Neural crest cell (in vitro differentiated cells): Measurements from ENCODE around the gene ABTB2. TPM values are rescaled to one million over a fixed set of nuclear protein-coding genes. Genes with fewer than 3 reads are reported as not detected.
A peak's percentile ranks its signal among the peaks of the same experiment; 100 is the strongest.

ENCODE experiments used
- DNase-seq: peaks from one replicate; pipeline ENCODE4 v3.0.0; 2021; ENCODE audit warnings: low read depth, mixed read lengths, low spot score
- H3K27ac Mint-ChIP-seq: one replicate; pipeline ENCODE4 v1.8.0; 2021; ENCODE audit warnings: mild to moderate bottlenecking, mixed read lengths; ENCODE audit not compliant: unreplicated experiment
- H3K27me3 Mint-ChIP-seq: 2 replicates; pipeline ENCODE4 v1.8.0; 2021; ENCODE audit warnings: low read depth, mild to moderate bottlenecking, mixed read lengths
- H3K36me3 Mint-ChIP-seq: 2 replicates; pipeline ENCODE4 v1.8.0; 2021; ENCODE audit warnings: low read depth, mild to moderate bottlenecking, mixed read lengths
- H3K4me1 Mint-ChIP-seq: 2 replicates; pipeline ENCODE4 v1.8.0; 2021; ENCODE audit warnings: mixed read lengths
- H3K4me3 Mint-ChIP-seq: one replicate; pipeline ENCODE4 v1.8.0; 2021; ENCODE audit warnings: mild to moderate bottlenecking, mixed read lengths
- H3K9me3 Mint-ChIP-seq: 2 replicates; pipeline ENCODE4 v1.8.0; 2021; ENCODE audit warnings: mixed read lengths
- total RNA-seq: library from RNA; stranded (reverse); gene quantifications from 2 replicates; pipeline ENCODE4 v1.2.1, GENCODE V29; 2021
- TF ChIP-seq, protein P1 (sequence below): fragments of 200-600 bp; sonication (generic); conservative IDR thresholded peaks from 2 replicates; pipeline ENCODE4 v1.5.0; 2021; ENCODE audit warnings: antibody characterized with exemption, mild to moderate bottlenecking

The ABTB2 gene
- total RNA-seq, 1 donor from 2014 or later: 3.0 TPM

- no peaks in the 10 kb centered on the region for H3K4me1 Mint-ChIP-seq
- DNase-seq: no peak
- peaks cover 9% of the 10 kb centered on the region for H3K9me3 Mint-ChIP-seq
- H3K27me3 Mint-ChIP-seq: peaks cover 14% of the 10 kb centered on the region
- no peaks in the 10 kb centered on the region for H3K36me3 Mint-ChIP-seq
- H3K4me3 Mint-ChIP-seq: no peak overlapping the region
- TF ChIP-seq, protein P1, sequence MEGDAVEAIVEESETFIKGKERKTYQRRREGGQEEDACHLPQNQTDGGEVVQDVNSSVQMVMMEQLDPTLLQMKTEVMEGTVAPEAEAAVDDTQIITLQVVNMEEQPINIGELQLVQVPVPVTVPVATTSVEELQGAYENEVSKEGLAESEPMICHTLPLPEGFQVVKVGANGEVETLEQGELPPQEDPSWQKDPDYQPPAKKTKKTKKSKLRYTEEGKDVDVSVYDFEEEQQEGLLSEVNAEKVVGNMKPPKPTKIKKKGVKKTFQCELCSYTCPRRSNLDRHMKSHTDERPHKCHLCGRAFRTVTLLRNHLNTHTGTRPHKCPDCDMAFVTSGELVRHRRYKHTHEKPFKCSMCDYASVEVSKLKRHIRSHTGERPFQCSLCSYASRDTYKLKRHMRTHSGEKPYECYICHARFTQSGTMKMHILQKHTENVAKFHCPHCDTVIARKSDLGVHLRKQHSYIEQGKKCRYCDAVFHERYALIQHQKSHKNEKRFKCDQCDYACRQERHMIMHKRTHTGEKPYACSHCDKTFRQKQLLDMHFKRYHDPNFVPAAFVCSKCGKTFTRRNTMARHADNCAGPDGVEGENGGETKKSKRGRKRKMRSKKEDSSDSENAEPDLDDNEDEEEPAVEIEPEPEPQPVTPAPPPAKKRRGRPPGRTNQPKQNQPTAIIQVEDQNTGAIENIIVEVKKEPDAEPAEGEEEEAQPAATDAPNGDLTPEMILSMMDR: no peak
- H3K27ac Mint-ChIP-seq: no peak overlapping the region
These were observed 45.6 kb upstream of the ABTB2 start for GRCh38 chr11:34403431-34403830.

GRCh38 chr11:34397811-34398210 lies 40.0 kb upstream of the ABTB2 start:
- DNase-seq: no peak
- H3K27me3 Mint-ChIP-seq: peaks cover 3% of the 10 kb centered on the region
- TF ChIP-seq, protein P1: no peak
- peaks cover 14% of the 10 kb centered on the region for H3K9me3 Mint-ChIP-seq
- H3K4me3 Mint-ChIP-seq: no peak overlapping the region
- H3K4me1 Mint-ChIP-seq: peaks cover 7% of the 10 kb centered on the region
- no peak overlapping the region for H3K27ac Mint-ChIP-seq
- H3K36me3 Mint-ChIP-seq: no peaks in the 10 kb centered on the region

GRCh38 chr11:34397120-34397519 lies 39.3 kb upstream of the ABTB2 start:
- Mint-ChIP-seq H3K27me3 (peaks cover 6% of the 10 kb centered on the region), H3K36me3 (no peaks in the 10 kb centered on the region), H3K4me3 (no peak overlapping the region), H3K4me1 (peaks cover 7% of the 10 kb centered on the region), H3K9me3 (peaks cover 14% of the 10 kb centered on the region), H3K27ac (no peak overlapping the region)
- no peak for DNase-seq
- TF ChIP-seq, protein P1: no peak

DNA sequence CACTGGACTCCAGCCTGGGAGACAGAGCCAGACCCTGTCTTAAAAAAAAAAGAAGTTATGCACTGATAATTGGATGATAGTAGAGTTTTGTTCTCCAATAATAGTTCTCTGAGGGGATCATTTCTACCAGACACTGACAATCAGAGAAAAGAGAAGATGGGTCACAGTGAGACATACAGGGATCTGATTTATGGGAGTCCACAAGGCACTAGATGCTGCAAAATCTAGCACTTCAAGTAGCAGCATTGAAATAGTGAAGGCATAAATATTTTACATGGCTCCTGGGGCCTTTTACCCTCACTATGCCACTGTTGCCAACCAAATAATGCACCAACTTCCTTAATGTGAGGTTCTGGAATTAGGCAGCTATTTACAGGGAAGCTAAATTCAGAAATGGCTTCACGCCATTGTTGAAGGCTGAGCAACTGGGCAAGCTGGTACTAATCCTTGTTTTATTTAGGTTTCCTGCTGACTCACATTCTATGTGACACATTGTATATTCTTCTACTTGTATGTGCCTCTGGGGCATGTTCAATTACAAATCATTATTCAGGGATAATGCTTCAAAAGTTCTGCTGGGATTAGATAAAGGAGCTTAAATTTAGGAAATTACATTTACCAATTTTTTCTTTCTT lies 38.2 kb upstream of the ABTB2 start:
- Mint-ChIP-seq H3K9me3 (peaks cover 14% of the 10 kb centered on the region), H3K4me3 (no peak overlapping the region), H3K27ac (peak overlapping the region; percentile 60)

DNA sequence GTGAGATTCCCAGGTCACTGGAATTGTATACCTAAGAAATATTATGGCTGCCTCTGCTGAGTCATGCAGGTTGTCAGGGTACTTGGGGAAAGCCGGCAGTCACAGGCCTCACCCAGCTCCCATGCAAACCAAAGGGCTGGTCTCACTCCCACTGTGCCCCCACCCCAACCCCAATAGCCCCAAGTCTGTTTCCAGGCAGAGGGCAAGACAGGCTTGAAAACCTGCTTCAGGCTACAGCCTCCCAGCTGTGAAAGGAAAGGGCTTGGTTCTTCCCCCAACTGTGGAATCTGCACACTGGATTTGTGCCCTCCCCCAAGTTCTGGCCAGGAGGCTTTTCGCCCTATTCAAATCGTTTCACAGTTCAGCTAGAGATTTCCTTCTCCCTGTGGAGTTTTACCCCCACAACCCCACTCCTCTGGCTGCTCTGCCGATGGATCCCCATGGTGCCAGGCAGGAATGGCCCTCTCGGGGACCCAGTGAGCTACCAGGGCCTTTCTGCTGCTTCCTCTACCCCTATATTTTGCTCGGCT lies 37.0 kb upstream of the ABTB2 start:
- Mint-ChIP-seq H3K4me1 (peaks cover 7% of the 10 kb centered on the region), H3K27ac (no peak overlapping the region), H3K4me3 (no peak overlapping the region), H3K9me3 (peaks cover 10% of the 10 kb centered on the region), H3K27me3 (peaks cover 28% of the 10 kb centered on the region), H3K36me3 (no peaks in the 10 kb centered on the region)
- TF ChIP-seq, protein P1: no peak
- DNase-seq: no peak

More for the DNA sequence above, 38.2 kb upstream of the ABTB2 start:
- Mint-ChIP-seq H3K4me1 (peaks cover 7% of the 10 kb centered on the region), H3K27me3 (peaks cover 16% of the 10 kb centered on the region), H3K36me3 (no peaks in the 10 kb centered on the region)
- DNase-seq: no peak
- TF ChIP-seq, protein P1: no peak
